Anterior cingulate cortex (tissue), 58 donors: ENCODE measurements around the gene GNG3.
"Not testable (repeated sequence)": the region's sequence is repeated elsewhere in the genome, so short reads cannot be mapped to it uniquely, and the experiment has no call there.

ENCODE experiments used
- DNase-seq, 58 donors: peaks; one replicate each; lab custom pipeline; 2025; lab: John Stamatoyannopoulos, UW

GNG3 gene

GRCh38 chr11:62707277-62707861, at the start of gene GNG3, which contains the start of gene BSCL2:
Gene GNG3, plus strand, starts transcription at chr11:62707676. Its CDS starts 620 bp downstream, at chr11:62708296.
Gene BSCL2, minus strand, starts transcription at chr11:62707424. Its CDS starts 229 bp downstream, at chr11:62707195.
- peak; percentile 26 to 97 (median 84) for DNase-seq

GRCh38 chr11:62664405-62665074, 42.9 kb upstream of the GNG3 start:
- DNase-seq: peak in 17 of 58 donors; percentile 48 to 72 (median 62)

GRCh38 chr11:62665075-62665598, 42.3 kb upstream of the GNG3 start, which contains the start of the genes C11orf98 and CSKMT:
Gene C11orf98, minus strand, starts transcription at chr11:62665210. Its CDS starts 41 bp downstream, at chr11:62665169.
Gene CSKMT, plus strand, starts transcription at chr11:62665312. Its CDS starts 568 bp downstream, at chr11:62665880.
- peak; percentile 59 to 97 (median 94) for DNase-seq

GRCh38 chr11:62665599-62666258, 41.7 kb upstream of the GNG3 start:
- DNase-seq: peak in 29 of 58 donors; percentile 33 to 80 (median 58)

GRCh38 chr11:62666259-62666926, 41.1 kb upstream of the GNG3 start:
- peak in 1 of 58 donors; percentile 16 for DNase-seq

- DNase-seq: no peak
These were observed 40.0 kb upstream of the GNG3 start for GRCh38 chr11:62667460-62667859.

- no peak for DNase-seq
These were observed 37.9 kb upstream of the GNG3 start for GRCh38 chr11:62669420-62670161.

GRCh38 chr11:62671236-62671607, 36.3 kb upstream of the GNG3 start:
- DNase-seq: no peak

- peak in 57 of 58 donors; percentile 37 to 89 (median 77) for DNase-seq
These were observed 35.7 kb upstream of the GNG3 start, which contains the start of the genes LBHD1 and UQCC3 for GRCh38 chr11:62671608-62672389. Gene LBHD1, minus strand, starts transcription at chr11:62672267. Its CDS starts 2,236 bp downstream, at chr11:62670031. Gene UQCC3, plus strand, starts transcription at chr11:62671673. Its CDS starts 73 bp downstream, at chr11:62671746.

GRCh38 chr11:62673196-62673525, 34.3 kb upstream of the GNG3 start:
- no peak for DNase-seq

- not testable (repeated sequence) for DNase-seq
These were observed 32.1 kb upstream of the GNG3 start for GRCh38 chr11:62675415-62675814.

GRCh38 chr11:62676698-62677097, 30.8 kb upstream of the GNG3 start:
- DNase-seq: no peak

- no peak for DNase-seq
These were observed 30.3 kb upstream of the GNG3 start for GRCh38 chr11:62677156-62677555.

GRCh38 chr11:62677714-62678113, 29.8 kb upstream of the GNG3 start:
- no peak for DNase-seq

GRCh38 chr11:62678433-62678769, 29.1 kb upstream of the GNG3 start:
- DNase-seq: no peak

- DNase-seq: peak; percentile 28 to 92 (median 83)
These were observed 28.4 kb upstream of the GNG3 start, which contains the start of gene UBXN1 for GRCh38 chr11:62678770-62679696. Gene UBXN1, minus strand, starts transcription at chr11:62679073. Its CDS starts 150 bp downstream, at chr11:62678923.

- DNase-seq: peak in 3 of 58 donors; percentile 16 to 25 (median 16)
These were observed 26.6 kb upstream of the GNG3 start for GRCh38 chr11:62680825-62681240.

- DNase-seq: no peak
These were observed 25.0 kb upstream of the GNG3 start for GRCh38 chr11:62682518-62682917.
